CD4-positive, alpha-beta T cell (primary cell): Measurements from ENCODE around the gene GRIA1. TPM values are rescaled to one million over a fixed set of nuclear protein-coding genes. Genes with fewer than 3 reads are reported as not detected.

Experiments
- ATAC-seq: fragments of 200-7000 bp; cut with Tn5 transposase; one replicate; pipeline ENCODE4 v1.10.0; 2022; ENCODE audit warnings: mild to moderate bottlenecking; ENCODE audit not compliant: poor library complexity
- CTCF ChIA-PET: fragments of 350-600 bp; sonication (Branson Sonifier 250); formaldehyde crosslinking; loops from one replicate; lab custom pipeline; 2021; ENCODE audit warnings: antibody characterized with exemption, inconsistent platforms; lab: Charles Lee
- POLR2A ChIA-PET: fragments of 350-600 bp; sonication (Branson Sonifier 250); formaldehyde crosslinking; loops from one replicate; lab custom pipeline; 2021; ENCODE audit warnings: antibody characterized with exemption, inconsistent platforms; lab: Charles Lee
- DNase-seq, 14 experiments: peaks; one replicate each; pipeline ENCODE4 v3.0.0-alpha.2; 2013 to 2020; ENCODE audit warnings: mixed read lengths in 2 of 14
- H3K27ac ChIP-seq, 2 donors: one replicate each; pipeline versions ENCODE4 v1.5.1 to v1.7.0; 2013; ENCODE audit warnings: low read length in 2 of 2, low read depth in 1 of 2, mild to moderate bottlenecking in 1 of 2
- H3K27me3 ChIP-seq, 2 experiments: 1 replicate in 1 of 2; 2 replicates in 1 of 2; pipeline versions ENCODE4 v1.6.1 to v1.7.0; 2013; ENCODE audit warnings: low read length in 2 of 2, control low read depth in 1 of 2, mild to moderate bottlenecking in 1 of 2, moderate library complexity in 1 of 2; ENCODE audit not compliant: insufficient read depth in 2 of 2, control insufficient read depth in 1 of 2
- H3K36me3 ChIP-seq: one replicate; pipeline ENCODE4 v1.6.1; 2013; ENCODE audit warnings: low read length, control low read depth; ENCODE audit not compliant: insufficient read depth
- H3K4me1 ChIP-seq: one replicate; pipeline ENCODE4 v1.6.1; 2013; ENCODE audit warnings: low read length, control low read depth; ENCODE audit not compliant: insufficient read depth
- H3K4me3 ChIP-seq: one replicate; pipeline ENCODE4 v1.5.1; 2013; ENCODE audit warnings: mild to moderate bottlenecking, low read length, moderate library complexity
- H3K9me3 ChIP-seq, 2 experiments: 1 replicate in 1 of 2; 2 replicates in 1 of 2; pipeline versions ENCODE4 v1.6.1 to v1.7.0; 2013; ENCODE audit warnings: low read length in 2 of 2, mild to moderate bottlenecking in 2 of 2, control low read depth in 1 of 2, moderate library complexity in 1 of 2; ENCODE audit not compliant: control insufficient read depth in 1 of 2, insufficient read depth in 1 of 2
- H3K27ac Mint-ChIP-seq: one replicate; pipeline ENCODE4 v1.8.0; 2020; ENCODE audit warnings: mixed read lengths
- H3K27me3 Mint-ChIP-seq: one replicate; pipeline ENCODE4 v1.8.0; 2021; ENCODE audit warnings: mixed read lengths
- H3K36me3 Mint-ChIP-seq: one replicate; pipeline ENCODE4 v1.8.0; 2021; ENCODE audit warnings: low read depth, mixed read lengths
- H3K4me1 Mint-ChIP-seq: one replicate; pipeline ENCODE4 v1.8.0; 2021; ENCODE audit warnings: low read depth, mixed read lengths
- H3K4me3 Mint-ChIP-seq: one replicate; pipeline ENCODE4 v1.8.0; 2020; ENCODE audit warnings: mild to moderate bottlenecking, mixed read lengths
- H3K9me3 Mint-ChIP-seq: one replicate; pipeline ENCODE4 v1.8.0; 2020; ENCODE audit warnings: mixed read lengths
- CTCF ChIP-seq: fragments of 200-600 bp; IDR thresholded peaks from one replicate; pipeline ENCODE4 v1.8.0; 2022; ENCODE audit warnings: antibody characterized with exemption, mild to moderate bottlenecking
- intact Hi-C, 2 experiments: fragments of 100-400 bp; cut with DNase I in 1 of 2; cut with micrococcal nuclease in 1 of 2; formaldehyde crosslinking; loops; one replicate each; pipeline versions ENCODE4 v1.15.1 to v1.9.0; 2023 to 2025; cut with DNase I, micrococcal nuclease
- total RNA-seq, 174 experiments: library from RNA in 2 of 174; stranded (reverse) in 2 of 174; gene quantifications; one replicate each; pipeline ENCODE4 v1.2.3 and lab custom pipeline; 2021 to 2026

The GRIA1 gene
- total RNA-seq, 2 experiments from 2014 or later, result not detected

DNA sequence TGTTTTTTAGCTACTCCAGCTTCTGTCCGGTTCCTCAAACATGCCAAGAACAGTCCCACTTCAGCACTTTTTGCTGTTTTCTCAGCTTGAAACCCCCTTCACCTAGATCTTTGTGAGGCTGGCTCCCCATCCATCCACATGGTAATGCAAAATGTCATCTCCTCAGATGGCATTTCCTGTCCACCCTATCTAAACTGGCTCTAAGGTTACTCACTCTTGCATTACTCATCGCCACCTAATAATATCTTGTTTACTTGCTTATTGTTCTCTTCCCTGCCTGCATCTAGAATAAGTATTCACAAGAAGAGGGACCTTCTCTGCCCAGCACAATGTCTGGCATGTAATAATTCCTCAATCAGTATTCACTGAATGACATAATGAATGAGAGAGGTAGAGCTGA lies 328.2 kb downstream of the GRIA1 start:
- no peak for ATAC-seq
- no peak for DNase-seq
- Mint-ChIP-seq H3K4me1 (no peaks in the 10 kb centered on the region), H3K27me3 (peaks cover 8% of the 10 kb centered on the region), H3K4me3 (no peak overlapping the region), H3K27ac (no peak overlapping the region), H3K9me3 (no peaks in the 10 kb centered on the region), H3K36me3 (no peaks in the 10 kb centered on the region)
- H3K9me3 ChIP-seq, result peaks cover 0 to 8% of the 10 kb centered on the region in 2 experiments
- no peak overlapping the region for H3K4me3 ChIP-seq
- H3K36me3 ChIP-seq, result no peaks in the 10 kb centered on the region
- H3K27ac ChIP-seq, result no peak overlapping the region
- H3K27me3 ChIP-seq, result peaks cover 0 to 2% of the 10 kb centered on the region in 2 experiments
- no peaks in the 10 kb centered on the region for H3K4me1 ChIP-seq
- ChIA-PET CTCF (no interaction called here), POLR2A (no interaction called here)
- intact Hi-C loops, result no loop called here
- TF ChIP-seq CTCF, result no peak

DNA sequence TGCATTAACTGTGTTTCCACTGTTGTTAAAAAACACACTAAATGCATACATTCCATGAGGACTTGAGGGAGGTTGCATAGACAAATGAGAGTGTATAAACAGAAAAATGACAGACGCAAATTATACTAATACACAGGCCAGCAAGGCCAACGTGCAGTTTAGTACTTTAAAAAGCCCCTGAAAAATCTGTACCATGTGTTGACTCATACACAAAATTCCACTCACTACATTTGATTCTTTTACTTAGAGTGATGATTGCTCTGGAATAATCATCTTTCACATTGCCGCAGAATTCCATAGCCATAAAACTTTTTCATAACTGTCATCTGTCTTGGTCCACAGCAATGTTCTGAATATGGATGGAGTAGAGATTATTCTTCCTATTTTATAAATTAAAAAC lies 332.6 kb downstream of the GRIA1 start:
- Mint-ChIP-seq H3K27me3 (peaks cover 14% of the 10 kb centered on the region), H3K9me3 (no peaks in the 10 kb centered on the region), H3K4me1 (no peaks in the 10 kb centered on the region), H3K36me3 (no peaks in the 10 kb centered on the region), H3K27ac (no peak overlapping the region), H3K4me3 (no peak overlapping the region)
- Histone ChIP-seq H3K27ac (no peak overlapping the region), H3K4me3 (no peak overlapping the region), H3K36me3 (no peaks in the 10 kb centered on the region), H3K27me3 (no peaks in the 10 kb centered on the region), H3K9me3 (peaks cover 0 to 9% of the 10 kb centered on the region in 2 experiments), H3K4me1 (no peaks in the 10 kb centered on the region)
- intact Hi-C loops, result no loop called here
- DNase-seq (no peak), ATAC-seq (no peak)
- ChIA-PET POLR2A (no interaction called here), CTCF (no interaction called here)
- no peak for TF ChIP-seq CTCF

GRCh38 chr5:153824909-153825308 lies 334.4 kb downstream of the GRIA1 start:
- CTCF ChIA-PET, result no interaction called here
- H3K4me3 Mint-ChIP-seq, result no peak overlapping the region
- H3K27me3 Mint-ChIP-seq, result peaks cover 9% of the 10 kb centered on the region
- no peaks in the 10 kb centered on the region for H3K4me1 ChIP-seq
- peaks cover 3% of the 10 kb centered on the region for H3K9me3 Mint-ChIP-seq
- no peak for TF ChIP-seq CTCF
- POLR2A ChIA-PET, result no interaction called here
- H3K36me3 ChIP-seq, result no peaks in the 10 kb centered on the region
- H3K4me1 Mint-ChIP-seq, result no peaks in the 10 kb centered on the region
- DNase-seq, result no peak
- H3K27ac ChIP-seq, result no peak overlapping the region
- peaks cover 0 to 4% of the 10 kb centered on the region in 2 experiments for H3K9me3 ChIP-seq
- no peaks in the 10 kb centered on the region for H3K27me3 ChIP-seq
- no peak overlapping the region for H3K27ac Mint-ChIP-seq
- intact Hi-C loops, result no loop called here
- H3K4me3 ChIP-seq, result no peak overlapping the region
- H3K36me3 Mint-ChIP-seq, result no peaks in the 10 kb centered on the region
- no peak for ATAC-seq
